HEK293T (cell line): ENCODE measurements around the gene SLC2A6.
"Not testable (repeated sequence)": the region's sequence is repeated elsewhere in the genome, so short reads cannot be mapped to it uniquely, and the experiment has no call there.

Experiments used
- CTCF ChIA-PET: fragments of 350-600 bp; formaldehyde crosslinking; extraction: SDS; loops from one replicate; lab custom pipeline; 2021; ENCODE audit warnings: antibody characterized with exemption, inconsistent platforms; lab: Yijun Ruan, JAX
- POLR2A ChIA-PET: fragments of 350-600 bp; formaldehyde crosslinking; extraction: SDS; loops from one replicate; lab custom pipeline; 2020; ENCODE audit warnings: antibody characterized with exemption, inconsistent platforms; lab: Yijun Ruan, JAX
- DNase-seq: peaks from one replicate; pipeline ENCODE4 v3.0.0; 2012; ENCODE audit warnings: mixed read lengths; ENCODE audit errors: extremely low spot score
- ARNT ChIP-seq: fragments of 450-650 bp; IDR thresholded peaks from 2 replicates; pipeline ENCODE4 v1.6.1; 2017; ENCODE audit warnings: mild to moderate bottlenecking
- BHLHE40 ChIP-seq: fragments of 450-650 bp; IDR thresholded peaks from 2 replicates; pipeline ENCODE4 v1.6.1; 2016; ENCODE audit warnings: mild to moderate bottlenecking, moderate library complexity, borderline replicate concordance
- CTBP1 ChIP-seq: fragments of 450-650 bp; IDR thresholded peaks from 2 replicates; pipeline ENCODE4 v1.6.1; 2016; ENCODE audit warnings: borderline replicate concordance
- ELF4 ChIP-seq: fragments of 450-650 bp; IDR thresholded peaks from 2 replicates; pipeline ENCODE4 v1.6.1; 2017; ENCODE audit warnings: antibody characterized with exemption
- FOXA1 ChIP-seq: fragments of 450-650 bp; IDR thresholded peaks from 2 replicates; pipeline ENCODE4 v1.6.1; 2016; ENCODE audit warnings: mild to moderate bottlenecking
- FOXK2 ChIP-seq: fragments of 450-650 bp; IDR thresholded peaks from 2 replicates; pipeline ENCODE4 v1.6.1; 2016; ENCODE audit warnings: mild to moderate bottlenecking
- FOXM1 ChIP-seq: fragments of 450-650 bp; IDR thresholded peaks from 2 replicates; pipeline ENCODE4 v1.6.1; 2017; ENCODE audit warnings: mild to moderate bottlenecking, borderline replicate concordance
- HDGF ChIP-seq: fragments of 450-650 bp; IDR thresholded peaks from 2 replicates; pipeline ENCODE4 v1.6.1; 2017; ENCODE audit warnings: antibody characterized with exemption, borderline replicate concordance
- L3MBTL2 ChIP-seq: fragments of 450-650 bp; conservative IDR thresholded peaks from 2 replicates; pipeline ENCODE4 v1.6.1; 2016; ENCODE audit warnings: mild to moderate bottlenecking
- LEF1 ChIP-seq: fragments of 450-650 bp; IDR thresholded peaks from 2 replicates; pipeline ENCODE4 v1.6.1; 2017; ENCODE audit warnings: mild to moderate bottlenecking, borderline replicate concordance
- NFRKB ChIP-seq: fragments of 450-650 bp; IDR thresholded peaks from 2 replicates; pipeline ENCODE4 v1.6.1; 2016; ENCODE audit warnings: mild to moderate bottlenecking, moderate library complexity
- PKNOX1 ChIP-seq: fragments of 450-650 bp; IDR thresholded peaks from 2 replicates; pipeline ENCODE4 v1.6.1; 2016
- SP1 ChIP-seq: fragments of 450-650 bp; IDR thresholded peaks from 2 replicates; pipeline ENCODE4 v1.6.1; 2017
- SUZ12 ChIP-seq: fragments of 450-650 bp; IDR thresholded peaks from 2 replicates; pipeline ENCODE4 v1.6.1; 2016; ENCODE audit warnings: mild to moderate bottlenecking
- TARDBP ChIP-seq: fragments of 450-650 bp; IDR thresholded peaks from 2 replicates; pipeline ENCODE4 v1.6.1; 2016
- ZNF384 ChIP-seq: fragments of 450-650 bp; IDR thresholded peaks from 2 replicates; pipeline ENCODE4 v1.6.1; 2016

Gene SLC2A6

GRCh38 chr9:133452562-133452961, 26.3 kb downstream of the SLC2A6 start:
- POLR2A ChIA-PET = no interaction called here
- CTCF ChIA-PET = no interaction called here

GRCh38 chr9:133451865-133452264, 27.0 kb downstream of the SLC2A6 start:
- DNase-seq, CTCF ChIA-PET, POLR2A ChIA-PET: not testable (repeated sequence)

More at GRCh38 chr9:133452562-133452961, 26.3 kb downstream of the SLC2A6 start:
- no peak for DNase-seq
- no peak for TF ChIP-seq FOXA1
- no peak for TF ChIP-seq NFRKB
- TF ChIP-seq ARNT = no peak
- no peak for TF ChIP-seq SUZ12
- TF ChIP-seq PKNOX1 = no peak
- no peak for TF ChIP-seq BHLHE40

- POLR2A ChIA-PET = no interaction called here
- no peak for DNase-seq
- TF ChIP-seq FOXM1 (no peak), BHLHE40 (no peak), LEF1 (no peak), ARNT (no peak), CTBP1 (no peak), FOXK2 (no peak), ELF4 (no peak)
- CTCF ChIA-PET = no interaction called here
Observed at GRCh38 chr9:133449760-133450159, 29.1 kb downstream of the SLC2A6 start.

- ChIA-PET CTCF (no interaction called here), POLR2A (no interaction called here)
- no peak for DNase-seq
- no peak for TF ChIP-seq BHLHE40
- no peak for TF ChIP-seq PKNOX1
- TF ChIP-seq NFRKB = no peak
- no peak for TF ChIP-seq L3MBTL2
- TF ChIP-seq LEF1 = no peak
- no peak for TF ChIP-seq FOXA1
- no peak for TF ChIP-seq SUZ12
- TF ChIP-seq FOXM1 = no peak
- TF ChIP-seq ELF4 = no peak
Observed at GRCh38 chr9:133448487-133448972, 30.4 kb downstream of the SLC2A6 start.

- no peak for DNase-seq
- POLR2A ChIA-PET = interaction anchor here (1.3 kb wide), 1 partner anchor 14 kb away, joined by 3 read pairs; the partner anchor contains the start of gene CACFD1
- no peak for TF ChIP-seq CTBP1
- no peak for TF ChIP-seq FOXK2
- no peak for TF ChIP-seq SP1
- no peak for TF ChIP-seq SUZ12
- TF ChIP-seq PKNOX1 = no peak
- CTCF ChIA-PET = no interaction called here
Observed at GRCh38 chr9:133445293-133445969, 33.5 kb downstream of the SLC2A6 start.

- TF ChIP-seq SUZ12 (no peak), TARDBP (no peak), L3MBTL2 (no peak), LEF1 (no peak), ZNF384 (no peak), ELF4 (no peak), FOXK2 (no peak), ARNT (no peak), SP1 (no peak), CTBP1 (no peak), HDGF (no peak), BHLHE40 (no peak), PKNOX1 (no peak), NFRKB (no peak), FOXM1 (no peak), FOXA1 (no peak)
- POLR2A ChIA-PET = interaction anchor here (0.5 to 0.6 kb wide), 2 partner anchors 13 to 89 kb away, joined by 3 read pairs; no protein-coding TSS in a partner anchor
- DNase-seq = no peak
- CTCF ChIA-PET = no interaction called here
Observed at GRCh38 chr9:133443982-133444381, 34.9 kb downstream of the SLC2A6 start.
